GM06990 (cell line): ENCODE results near the gene FANCC.

ENCODE experiments used
- DNase-seq: peaks from one replicate; pipeline ENCODE4 v3.0.0-alpha.2; 2011; ENCODE audit not compliant: insufficient read length; ENCODE audit errors: extremely low read depth
- H3K27me3 ChIP-seq: replicated peaks from 2 replicates; pipeline ENCODE4 v1.6.0; 2011; ENCODE audit warnings: low read length; ENCODE audit not compliant: control insufficient read depth, insufficient read depth
- H3K36me3 ChIP-seq: 2 replicates; pipeline ENCODE4 v1.5.1; 2011; ENCODE audit warnings: low read length; ENCODE audit not compliant: control insufficient read depth, insufficient read depth
- H3K4me3 ChIP-seq: replicated peaks from 2 replicates; pipeline ENCODE4 v1.5.1; 2011; ENCODE audit warnings: low read depth, mild to moderate bottlenecking, control low read depth, low read length
- CTCF ChIP-seq: IDR thresholded peaks from 2 replicates; pipeline ENCODE4 v1.5.1; 2011; ENCODE audit warnings: low read length, control low read depth, mild to moderate bottlenecking, inconsistent platforms; ENCODE audit not compliant: insufficient read depth, poor library complexity, severe bottlenecking

Gene FANCC

GRCh38 chr9:95346021-95346420 is 28.5 kb upstream of the FANCC start:
- Histone ChIP-seq H3K4me3 (no peak overlapping the region), H3K36me3 (no peaks in the 10 kb centered on the region), H3K27me3 (no peaks in the 10 kb centered on the region)
- DNase-seq = no peak
- no peak for TF ChIP-seq CTCF

DNA sequence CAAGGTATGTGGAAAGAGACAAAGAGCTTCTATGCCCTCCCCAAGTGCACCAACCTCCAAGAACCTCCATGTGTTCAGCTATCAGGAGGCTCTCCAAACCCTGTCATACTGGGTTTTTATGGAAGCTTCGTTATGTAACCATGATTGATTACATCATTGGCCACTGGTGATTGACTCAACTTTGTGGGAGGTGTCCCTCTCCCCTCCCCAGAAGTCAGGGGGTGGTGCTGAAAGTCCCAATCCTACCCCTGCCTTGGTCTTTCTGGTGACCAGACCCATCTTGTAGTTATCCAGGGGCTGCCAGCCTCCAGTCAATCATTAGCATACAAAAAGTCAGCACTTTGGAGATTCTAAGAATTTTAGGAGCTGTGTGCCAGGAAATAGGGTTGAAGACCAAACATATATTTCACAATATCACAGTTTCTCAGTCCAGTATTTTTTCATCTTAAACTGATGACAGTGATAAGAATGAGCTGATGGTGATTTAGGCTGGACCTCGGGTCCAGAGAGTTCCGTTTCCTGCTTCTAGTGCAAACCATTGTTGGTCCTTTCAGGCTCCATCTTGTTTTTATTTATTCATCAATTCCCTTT is 27.3 kb upstream of the FANCC start:
- no peak for TF ChIP-seq CTCF
- no peak overlapping the region for H3K4me3 ChIP-seq
- H3K36me3 ChIP-seq = no peaks in the 10 kb centered on the region
- no peaks in the 10 kb centered on the region for H3K27me3 ChIP-seq
- no peak for DNase-seq

DNA sequence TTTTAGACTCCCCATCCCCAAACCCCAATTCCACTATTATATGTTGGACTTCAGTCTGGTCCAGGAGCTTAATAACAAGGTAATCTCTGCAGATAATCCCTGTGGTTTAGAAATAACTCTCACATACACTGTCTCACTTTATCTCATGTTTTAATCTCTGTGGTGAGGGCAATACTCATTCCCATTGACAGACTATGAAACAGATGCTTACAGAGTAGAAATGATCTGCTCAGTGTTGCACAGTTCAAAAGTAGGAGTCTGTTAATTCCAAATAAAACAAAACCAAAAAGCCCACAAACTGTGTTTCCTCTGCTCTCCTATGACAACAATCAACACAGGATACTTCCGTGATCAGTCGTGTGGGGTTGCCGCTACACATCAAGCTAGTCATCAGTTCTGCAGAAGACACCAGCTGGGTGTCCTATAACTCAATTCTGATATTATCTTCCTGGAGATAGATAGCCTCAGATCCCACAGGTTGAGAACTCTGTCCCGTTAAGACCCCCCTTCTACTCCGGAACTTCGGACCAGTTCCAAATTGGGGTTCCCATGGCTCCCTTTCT is 26.3 kb upstream of the FANCC start:
- H3K4me3 ChIP-seq = no peak overlapping the region
- no peak for TF ChIP-seq CTCF
- DNase-seq = no peak
- no peaks in the 10 kb centered on the region for H3K36me3 ChIP-seq
- H3K27me3 ChIP-seq = no peaks in the 10 kb centered on the region

GRCh38 chr9:95342571-95342970 is 25.1 kb upstream of the FANCC start:
- no peaks in the 10 kb centered on the region for H3K36me3 ChIP-seq
- no peak for TF ChIP-seq CTCF
- no peak for DNase-seq
- H3K4me3 ChIP-seq = no peak overlapping the region
- no peaks in the 10 kb centered on the region for H3K27me3 ChIP-seq

- no peak for TF ChIP-seq CTCF
- no peaks in the 10 kb centered on the region for H3K27me3 ChIP-seq
- DNase-seq = no peak
- H3K36me3 ChIP-seq = no peaks in the 10 kb centered on the region
- H3K4me3 ChIP-seq = no peak overlapping the region
These were observed 23.9 kb upstream of the FANCC start for GRCh38 chr9:95341293-95341962.
